BE2C (cell line): ENCODE data around the gene SH3BP5. TPM values are rescaled to one million over a fixed set of nuclear protein-coding genes. Genes with fewer than 3 reads are reported as not detected.

Source experiments
- DNase-seq: peaks from one replicate; pipeline ENCODE4 v3.0.0-alpha.2; 2020
- H3K27me3 ChIP-seq: fragments of 250-450 bp; sonication (Bioruptor Pico); 2 replicates; pipeline ENCODE4 v1.5.1; 2020; ENCODE audit warnings: mild to moderate bottlenecking
- H3K36me3 ChIP-seq: fragments of 250-450 bp; sonication (Bioruptor Pico); 2 replicates; pipeline ENCODE4 v1.5.1; 2020; ENCODE audit warnings: mild to moderate bottlenecking
- H3K4me1 ChIP-seq: fragments of 250-450 bp; sonication (Bioruptor Pico); 2 replicates; pipeline ENCODE4 v1.5.1; 2020
- H3K4me3 ChIP-seq: 2 replicates; pipeline ENCODE4 v1.5.1; 2011; ENCODE audit warnings: low read depth, low read length
- H3K9me3 ChIP-seq: fragments of 250-450 bp; sonication (Bioruptor Pico); 2 replicates; pipeline ENCODE4 v1.5.1; 2020
- CTCF ChIP-seq: IDR thresholded peaks from 2 replicates; pipeline ENCODE4 v1.5.1; 2012; ENCODE audit warnings: mild to moderate bottlenecking, low read depth, low read length
- polyA plus RNA-seq: library from polyadenylated mRNA; unstranded; fragments of >200 nt; gene quantifications from one replicate; pipeline ENCODE4 v1.2.1, GENCODE V29; 2012; ENCODE audit warnings: low read depth, missing spikeins; ENCODE audit not compliant: insufficient read length, insufficient read depth

SH3BP5 gene
- polyA plus RNA-seq: 7.5 TPM

- Histone ChIP-seq H3K4me1 (no peaks in the 10 kb centered on the region), H3K36me3 (no peaks in the 10 kb centered on the region), H3K27me3 (no peaks in the 10 kb centered on the region), H3K4me3 (peak within 1 kb of the TSS; percentile 68), H3K9me3 (no peaks in the 10 kb centered on the region)
- peak; percentile 67 for DNase-seq
- TF ChIP-seq CTCF: peak; percentile 36; the same call in 1 of the 2 replicates
These were observed at the start of gene SH3BP5 for GRCh38 chr3:15332405-15333098. SH3BP5 (minus strand) TSS chr3:15332586; CDS start chr3:15332408, 178 bp downstream.

- DNase-seq: no peak
- Histone ChIP-seq H3K36me3 (no peaks in the 10 kb centered on the region), H3K4me1 (no peaks in the 10 kb centered on the region), H3K27me3 (no peaks in the 10 kb centered on the region), H3K4me3 (no peak overlapping the region), H3K9me3 (no peaks in the 10 kb centered on the region)
- no peak for TF ChIP-seq CTCF
These were observed 48.8 kb upstream of the SH3BP5 start for GRCh38 chr3:15380980-15381890.

GRCh38 chr3:15377961-15378791, 45.8 kb upstream of the SH3BP5 start:
- no peaks in the 10 kb centered on the region for H3K9me3 ChIP-seq
- DNase-seq: peak; percentile 86
- H3K27me3 ChIP-seq: no peaks in the 10 kb centered on the region
- peak; percentile 73 for TF ChIP-seq CTCF
- H3K4me3 ChIP-seq: no peak overlapping the region
- no peaks in the 10 kb centered on the region for H3K4me1 ChIP-seq
- H3K36me3 ChIP-seq: no peaks in the 10 kb centered on the region

GRCh38 chr3:15375461-15376000, 43.1 kb upstream of the SH3BP5 start:
- no peaks in the 10 kb centered on the region for H3K27me3 ChIP-seq
- no peaks in the 10 kb centered on the region for H3K9me3 ChIP-seq
- no peak for TF ChIP-seq CTCF
- H3K4me1 ChIP-seq: no peaks in the 10 kb centered on the region
- no peak for DNase-seq
- no peak overlapping the region for H3K4me3 ChIP-seq
- H3K36me3 ChIP-seq: no peaks in the 10 kb centered on the region

- Histone ChIP-seq H3K4me1 (no peaks in the 10 kb centered on the region), H3K9me3 (no peaks in the 10 kb centered on the region), H3K36me3 (no peaks in the 10 kb centered on the region), H3K27me3 (no peaks in the 10 kb centered on the region), H3K4me3 (no peak overlapping the region)
- TF ChIP-seq CTCF: no peak
- no peak for DNase-seq
These were observed 40.5 kb upstream of the SH3BP5 start for GRCh38 chr3:15372918-15373317.
